Osteocyte (in vitro differentiated cells): ENCODE measurements around the gene RPL23. TPM values are rescaled to one million over a fixed set of nuclear protein-coding genes. Genes with fewer than 3 reads are reported as not detected.

Experiments used
- DNase-seq: peaks from one replicate; pipeline ENCODE4 v3.0.0; 2021; ENCODE audit warnings: mixed read lengths; ENCODE audit not compliant: unreplicated experiment; ENCODE audit errors: extremely low spot score
- H3K27ac Mint-ChIP-seq: one replicate; pipeline ENCODE4 v1.8.0; 2021; ENCODE audit warnings: mild to moderate bottlenecking, mixed read lengths; ENCODE audit not compliant: unreplicated experiment
- H3K27me3 Mint-ChIP-seq: one replicate; pipeline ENCODE4 v1.8.0; 2021; ENCODE audit warnings: mixed read lengths; ENCODE audit not compliant: unreplicated experiment
- H3K36me3 Mint-ChIP-seq: one replicate; pipeline ENCODE4 v1.8.0; 2021; ENCODE audit warnings: mixed read lengths; ENCODE audit not compliant: unreplicated experiment
- H3K4me1 Mint-ChIP-seq: one replicate; pipeline ENCODE4 v1.8.0; 2021; ENCODE audit warnings: mixed read lengths; ENCODE audit not compliant: unreplicated experiment
- H3K4me3 Mint-ChIP-seq: one replicate; pipeline ENCODE4 v1.8.0; 2021; ENCODE audit warnings: mild to moderate bottlenecking, moderate library complexity, mixed read lengths; ENCODE audit not compliant: unreplicated experiment
- H3K9me3 Mint-ChIP-seq: one replicate; pipeline ENCODE4 v1.8.0; 2021; ENCODE audit warnings: mixed read lengths; ENCODE audit not compliant: unreplicated experiment
- total RNA-seq: library from RNA; stranded (reverse); gene quantifications from 2 replicates; pipeline ENCODE4 v1.2.1, GENCODE V29; 2021
- TF ChIP-seq, protein P1 (sequence below): fragments of 200-600 bp; sonication (generic); IDR thresholded peaks from 2 replicates; pipeline ENCODE4 v1.5.0; 2021; ENCODE audit warnings: antibody characterized with exemption, mild to moderate bottlenecking, moderate library complexity

Gene RPL23
- total RNA-seq, 1 donor from 2014 or later = 1,310 TPM

GRCh38 chr17:38824899-38825761 lies 28.4 kb downstream of the RPL23 start, which contains the start of gene CWC25:
Gene CWC25 (minus strand): TSS chr17:38825321. CDS start chr17:38825183, 138 bp downstream.
- Mint-ChIP-seq H3K27ac (peak within 1 kb of the TSS; percentile 100), H3K4me1 (peaks cover 24% of the 10 kb centered on the region), H3K36me3 (peaks cover 9% of the 10 kb centered on the region), H3K9me3 (no peaks in the 10 kb centered on the region), H3K27me3 (peaks cover 4% of the 10 kb centered on the region), H3K4me3 (peak within 1 kb of the TSS; percentile 98)
- DNase-seq = peak; percentile 98
- TF ChIP-seq, protein P1, sequence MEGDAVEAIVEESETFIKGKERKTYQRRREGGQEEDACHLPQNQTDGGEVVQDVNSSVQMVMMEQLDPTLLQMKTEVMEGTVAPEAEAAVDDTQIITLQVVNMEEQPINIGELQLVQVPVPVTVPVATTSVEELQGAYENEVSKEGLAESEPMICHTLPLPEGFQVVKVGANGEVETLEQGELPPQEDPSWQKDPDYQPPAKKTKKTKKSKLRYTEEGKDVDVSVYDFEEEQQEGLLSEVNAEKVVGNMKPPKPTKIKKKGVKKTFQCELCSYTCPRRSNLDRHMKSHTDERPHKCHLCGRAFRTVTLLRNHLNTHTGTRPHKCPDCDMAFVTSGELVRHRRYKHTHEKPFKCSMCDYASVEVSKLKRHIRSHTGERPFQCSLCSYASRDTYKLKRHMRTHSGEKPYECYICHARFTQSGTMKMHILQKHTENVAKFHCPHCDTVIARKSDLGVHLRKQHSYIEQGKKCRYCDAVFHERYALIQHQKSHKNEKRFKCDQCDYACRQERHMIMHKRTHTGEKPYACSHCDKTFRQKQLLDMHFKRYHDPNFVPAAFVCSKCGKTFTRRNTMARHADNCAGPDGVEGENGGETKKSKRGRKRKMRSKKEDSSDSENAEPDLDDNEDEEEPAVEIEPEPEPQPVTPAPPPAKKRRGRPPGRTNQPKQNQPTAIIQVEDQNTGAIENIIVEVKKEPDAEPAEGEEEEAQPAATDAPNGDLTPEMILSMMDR = no peak

- TF ChIP-seq, protein P1 = peak; percentile 23
- peaks cover 17% of the 10 kb centered on the region for H3K36me3 Mint-ChIP-seq
- no peaks in the 10 kb centered on the region for H3K9me3 Mint-ChIP-seq
- no peaks in the 10 kb centered on the region for H3K27me3 Mint-ChIP-seq
- H3K4me3 Mint-ChIP-seq = no peak overlapping the region
- peak overlapping the region; percentile 39 for H3K27ac Mint-ChIP-seq
- DNase-seq = no peak
- no peaks in the 10 kb centered on the region for H3K4me1 Mint-ChIP-seq
Measured at GRCh38 chr17:38815576-38816193, 37.8 kb downstream of the RPL23 start.

DNA sequence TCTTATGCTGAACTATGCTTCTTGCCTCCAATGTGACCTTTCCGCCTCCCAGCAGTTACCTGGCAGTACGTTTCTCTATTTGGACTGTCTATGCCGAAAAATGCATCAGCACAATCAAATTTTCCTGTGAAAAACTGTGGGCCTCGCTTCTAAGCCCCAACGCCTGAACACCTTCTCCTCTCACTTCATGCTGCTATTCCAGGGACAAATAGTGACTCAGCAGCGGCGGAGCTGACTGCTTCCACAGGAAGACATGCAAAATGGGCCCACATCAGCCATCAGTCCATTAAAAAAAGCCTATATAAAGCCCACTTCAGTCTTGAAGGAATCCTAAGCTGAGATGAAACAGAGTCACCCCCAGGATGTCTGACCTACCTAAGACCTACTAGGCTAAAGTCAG lies 43.7 kb downstream of the RPL23 start:
- TF ChIP-seq, protein P1 = no peak
- no peak overlapping the region for H3K27ac Mint-ChIP-seq
- H3K36me3 Mint-ChIP-seq = peaks cover 33% of the 10 kb centered on the region
- no peaks in the 10 kb centered on the region for H3K27me3 Mint-ChIP-seq
- DNase-seq = no peak
- H3K9me3 Mint-ChIP-seq = no peaks in the 10 kb centered on the region
- no peaks in the 10 kb centered on the region for H3K4me1 Mint-ChIP-seq
- no peak overlapping the region for H3K4me3 Mint-ChIP-seq

DNA sequence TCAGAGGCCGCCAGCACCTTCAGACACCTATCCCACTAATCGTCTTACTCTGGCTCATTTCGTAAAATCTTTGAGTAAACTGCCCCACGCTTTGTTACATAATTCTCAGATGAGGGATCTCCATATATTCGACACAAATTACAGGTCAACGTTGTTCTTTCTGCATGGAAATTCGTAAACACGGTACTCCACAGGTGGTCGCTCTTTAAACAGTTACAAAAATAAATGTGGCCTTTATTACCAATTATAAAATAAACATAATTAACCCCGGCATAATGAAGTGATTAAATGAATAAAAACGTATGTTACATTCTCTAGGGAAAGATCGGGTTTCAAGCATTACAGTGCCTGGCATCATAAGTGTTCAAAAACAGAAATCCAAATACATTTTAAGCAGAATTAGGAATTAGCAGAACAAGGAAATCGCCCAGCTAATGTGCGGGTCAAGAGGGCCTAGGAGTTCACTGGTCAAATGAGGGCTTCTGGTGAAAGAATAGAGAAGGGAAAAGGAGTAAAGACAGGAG lies 53.2 kb downstream of the RPL23 start:
- Mint-ChIP-seq H3K9me3 (no peaks in the 10 kb centered on the region), H3K4me1 (peaks cover 34% of the 10 kb centered on the region), H3K4me3 (peak overlapping the region; percentile 71), H3K27ac (peak overlapping the region; percentile 70), H3K36me3 (peaks cover 32% of the 10 kb centered on the region), H3K27me3 (no peaks in the 10 kb centered on the region)
- DNase-seq = no peak
- TF ChIP-seq, protein P1 = no peak
